HG03520 (cell line): Measurements from ENCODE around the gene SRC.

Source experiments
- ATAC-seq: cut with Tn5 transposase; IDR thresholded peaks from one replicate; pipeline ENCODE4 v1.9.1; 2021; ENCODE audit warnings: mild to moderate bottlenecking, moderate library complexity; ENCODE audit not compliant: unreplicated experiment

Gene SRC

GRCh38 chr20:37379967-37380828 lies 34.3 kb downstream of the SRC start:
- ATAC-seq = no peak

- ATAC-seq = no peak
Measured at GRCh38 chr20:37380864-37381579, 35.1 kb downstream of the SRC start.

- no peak for ATAC-seq
Measured at GRCh38 chr20:37381621-37382471, 35.9 kb downstream of the SRC start.

- no peak for ATAC-seq
Measured at GRCh38 chr20:37382482-37383120, 36.7 kb downstream of the SRC start.

GRCh38 chr20:37383229-37383989 lies 37.5 kb downstream of the SRC start:
- no peak for ATAC-seq

GRCh38 chr20:37384683-37385174 lies 38.8 kb downstream of the SRC start:
- no peak for ATAC-seq

- ATAC-seq = no peak
Measured at GRCh38 chr20:37385176-37385575, 39.2 kb downstream of the SRC start.

- ATAC-seq = no peak
Measured at GRCh38 chr20:37385659-37386504, 39.9 kb downstream of the SRC start.

GRCh38 chr20:37386505-37387251 lies 40.7 kb downstream of the SRC start:
- no peak for ATAC-seq

- no peak for ATAC-seq
Measured at GRCh38 chr20:37387519-37388269, 41.8 kb downstream of the SRC start.

- no peak for ATAC-seq
Measured at GRCh38 chr20:37388831-37389230, 42.9 kb downstream of the SRC start.

GRCh38 chr20:37389241-37389747 lies 43.4 kb downstream of the SRC start:
- ATAC-seq = no peak

GRCh38 chr20:37389844-37390275 lies 43.9 kb downstream of the SRC start:
- ATAC-seq = no peak

GRCh38 chr20:37390503-37390890 lies 44.6 kb downstream of the SRC start:
- no peak for ATAC-seq

- no peak for ATAC-seq
Measured at GRCh38 chr20:37390891-37391525, 45.1 kb downstream of the SRC start.

GRCh38 chr20:37392441-37393195 lies 46.7 kb downstream of the SRC start:
- no peak for ATAC-seq
